ENCODE data around the gene ANKRD53.
"Not testable (repeated sequence)": the region's sequence is repeated elsewhere in the genome, so short reads cannot be mapped to it uniquely, and the experiment has no call there.

ANKRD53 gene

DNA sequence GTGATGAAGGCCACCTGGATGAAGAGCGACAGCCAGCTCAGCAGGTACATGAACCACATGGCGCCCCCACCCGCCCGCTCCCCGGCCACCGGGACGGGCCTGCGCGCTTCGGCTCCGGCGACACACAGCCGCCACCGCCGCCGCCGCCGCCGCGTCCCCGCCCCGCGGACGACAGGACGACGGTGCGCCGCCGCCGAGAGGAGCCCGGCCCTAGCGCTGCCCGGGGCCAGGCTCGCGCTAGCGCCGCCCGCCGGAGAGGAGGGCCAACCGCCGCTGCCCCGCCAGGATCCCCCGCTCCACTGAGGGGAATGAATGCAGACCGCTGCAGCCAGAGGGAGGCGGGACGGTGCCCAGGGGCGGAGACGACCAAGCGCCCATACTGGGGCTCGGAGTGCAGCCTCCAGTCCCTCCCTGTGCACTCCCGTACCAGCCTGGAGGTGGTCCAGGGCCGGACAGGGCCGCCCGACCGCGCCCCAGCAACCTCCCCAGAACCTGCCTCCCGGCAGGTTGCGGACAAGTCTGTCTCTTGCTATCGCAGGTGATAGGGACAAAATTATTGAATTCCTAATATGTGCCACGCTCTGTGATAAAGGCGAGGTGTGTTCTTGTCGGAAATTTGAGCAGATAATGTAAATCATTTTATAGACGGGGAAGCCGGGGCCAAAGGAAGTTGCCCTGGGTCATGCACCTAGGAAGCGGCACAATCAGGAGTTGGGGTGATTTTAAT is 16.4 kb downstream of the ANKRD53 start, which contains the start of gene TEX261:
TEX261 (minus strand) TSS at position 175 of the 727 bp plus-strand sequence; CDS start at position 59, 116 bp downstream.
- no peak for TF ChIP-seq ZNF70 (CRISPR knock-in tag; IDR thresholded peaks at IDR 0.05)
- no peak for TF ChIP-seq ZC3H10 (CRISPR knock-in tag; IDR thresholded peaks at IDR 0.05)
- TF ChIP-seq ZFP30 (CRISPR knock-in tag; IDR thresholded peaks at IDR 0.05): no peak
- no peak for TF ChIP-seq PPARA (CRISPR knock-in tag; IDR thresholded peaks at IDR 0.05; ENCODE audit: borderline replicate concordance)

DNA sequence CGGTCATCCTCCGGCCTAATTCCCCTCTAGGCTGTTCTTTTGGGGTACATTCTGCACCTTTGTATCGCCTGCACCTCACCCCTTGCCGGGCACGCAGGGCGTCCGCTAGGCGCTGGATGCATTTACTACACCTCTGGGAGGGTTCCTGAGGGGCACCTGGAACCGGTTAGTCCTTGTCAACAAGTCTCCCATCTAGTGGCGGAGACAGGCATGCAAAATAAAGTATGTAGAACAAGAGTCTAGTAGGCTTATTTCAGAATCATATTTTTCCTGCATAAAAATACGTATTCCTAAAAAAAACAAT is 16.9 kb downstream of the ANKRD53 start:
- ATAC-seq: peak; percentile 79
- TF ChIP-seq ZC3H10 (CRISPR knock-in tag; IDR thresholded peaks at IDR 0.05) (no peak), TOX (CRISPR knock-in tag; IDR thresholded peaks at IDR 0.05; ENCODE audit: borderline replicate concordance) (no peak), ESRRG (CRISPR knock-in tag; IDR thresholded peaks at IDR 0.05) (no peak), TCF4 (CRISPR knock-in tag; IDR thresholded peaks at IDR 0.05; ENCODE audit: borderline replicate concordance) (no peak), ZNF70 (CRISPR knock-in tag; IDR thresholded peaks at IDR 0.05) (no peak), SNAI2 (CRISPR knock-in tag; IDR thresholded peaks at IDR 0.05) (no peak), ARNTL (CRISPR knock-in tag; IDR thresholded peaks at IDR 0.05; ENCODE audit: borderline replicate concordance, low read depth) (no peak), ZNF565 (CRISPR knock-in tag; conservative IDR thresholded peaks at IDR 0.05; ENCODE audit: low read depth) (no peak), GLIS3 (CRISPR knock-in tag; IDR thresholded peaks at IDR 0.05) (no peak), RARB (CRISPR knock-in tag; IDR thresholded peaks at IDR 0.05) (no peak), PPARA (CRISPR knock-in tag; IDR thresholded peaks at IDR 0.05; ENCODE audit: borderline replicate concordance) (no peak), ZFP3 (CRISPR knock-in tag; IDR thresholded peaks at IDR 0.05) (no peak), OSR1 (CRISPR knock-in tag; IDR thresholded peaks at IDR 0.05) (no peak), ZFP30 (CRISPR knock-in tag; IDR thresholded peaks at IDR 0.05) (no peak)
- TF ChIP-seq, protein P1, sequence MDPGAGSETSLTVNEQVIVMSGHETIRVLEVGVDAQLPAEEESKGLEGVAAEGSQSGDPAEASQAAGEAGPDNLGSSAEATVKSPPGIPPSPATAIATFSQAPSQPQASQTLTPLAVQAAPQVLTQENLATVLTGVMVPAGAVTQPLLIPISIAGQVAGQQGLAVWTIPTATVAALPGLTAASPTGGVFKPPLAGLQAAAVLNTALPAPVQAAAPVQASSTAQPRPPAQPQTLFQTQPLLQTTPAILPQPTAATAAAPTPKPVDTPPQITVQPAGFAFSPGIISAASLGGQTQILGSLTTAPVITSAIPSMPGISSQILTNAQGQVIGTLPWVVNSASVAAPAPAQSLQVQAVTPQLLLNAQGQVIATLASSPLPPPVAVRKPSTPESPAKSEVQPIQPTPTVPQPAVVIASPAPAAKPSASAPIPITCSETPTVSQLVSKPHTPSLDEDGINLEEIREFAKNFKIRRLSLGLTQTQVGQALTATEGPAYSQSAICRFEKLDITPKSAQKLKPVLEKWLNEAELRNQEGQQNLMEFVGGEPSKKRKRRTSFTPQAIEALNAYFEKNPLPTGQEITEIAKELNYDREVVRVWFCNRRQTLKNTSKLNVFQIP (CRISPR knock-in tag; IDR thresholded peaks at IDR 0.05; ENCODE audit: borderline replicate concordance, low read depth): no peak
- TF ChIP-seq, protein P2, sequence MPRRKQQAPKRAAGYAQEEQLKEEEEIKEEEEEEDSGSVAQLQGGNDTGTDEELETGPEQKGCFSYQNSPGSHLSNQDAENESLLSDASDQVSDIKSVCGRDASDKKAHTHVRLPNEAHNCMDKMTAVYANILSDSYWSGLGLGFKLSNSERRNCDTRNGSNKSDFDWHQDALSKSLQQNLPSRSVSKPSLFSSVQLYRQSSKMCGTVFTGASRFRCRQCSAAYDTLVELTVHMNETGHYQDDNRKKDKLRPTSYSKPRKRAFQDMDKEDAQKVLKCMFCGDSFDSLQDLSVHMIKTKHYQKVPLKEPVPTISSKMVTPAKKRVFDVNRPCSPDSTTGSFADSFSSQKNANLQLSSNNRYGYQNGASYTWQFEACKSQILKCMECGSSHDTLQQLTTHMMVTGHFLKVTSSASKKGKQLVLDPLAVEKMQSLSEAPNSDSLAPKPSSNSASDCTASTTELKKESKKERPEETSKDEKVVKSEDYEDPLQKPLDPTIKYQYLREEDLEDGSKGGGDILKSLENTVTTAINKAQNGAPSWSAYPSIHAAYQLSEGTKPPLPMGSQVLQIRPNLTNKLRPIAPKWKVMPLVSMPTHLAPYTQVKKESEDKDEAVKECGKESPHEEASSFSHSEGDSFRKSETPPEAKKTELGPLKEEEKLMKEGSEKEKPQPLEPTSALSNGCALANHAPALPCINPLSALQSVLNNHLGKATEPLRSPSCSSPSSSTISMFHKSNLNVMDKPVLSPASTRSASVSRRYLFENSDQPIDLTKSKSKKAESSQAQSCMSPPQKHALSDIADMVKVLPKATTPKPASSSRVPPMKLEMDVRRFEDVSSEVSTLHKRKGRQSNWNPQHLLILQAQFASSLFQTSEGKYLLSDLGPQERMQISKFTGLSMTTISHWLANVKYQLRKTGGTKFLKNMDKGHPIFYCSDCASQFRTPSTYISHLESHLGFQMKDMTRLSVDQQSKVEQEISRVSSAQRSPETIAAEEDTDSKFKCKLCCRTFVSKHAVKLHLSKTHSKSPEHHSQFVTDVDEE (CRISPR knock-in tag; IDR thresholded peaks at IDR 0.05): no peak
- TF ChIP-seq, protein P3, sequence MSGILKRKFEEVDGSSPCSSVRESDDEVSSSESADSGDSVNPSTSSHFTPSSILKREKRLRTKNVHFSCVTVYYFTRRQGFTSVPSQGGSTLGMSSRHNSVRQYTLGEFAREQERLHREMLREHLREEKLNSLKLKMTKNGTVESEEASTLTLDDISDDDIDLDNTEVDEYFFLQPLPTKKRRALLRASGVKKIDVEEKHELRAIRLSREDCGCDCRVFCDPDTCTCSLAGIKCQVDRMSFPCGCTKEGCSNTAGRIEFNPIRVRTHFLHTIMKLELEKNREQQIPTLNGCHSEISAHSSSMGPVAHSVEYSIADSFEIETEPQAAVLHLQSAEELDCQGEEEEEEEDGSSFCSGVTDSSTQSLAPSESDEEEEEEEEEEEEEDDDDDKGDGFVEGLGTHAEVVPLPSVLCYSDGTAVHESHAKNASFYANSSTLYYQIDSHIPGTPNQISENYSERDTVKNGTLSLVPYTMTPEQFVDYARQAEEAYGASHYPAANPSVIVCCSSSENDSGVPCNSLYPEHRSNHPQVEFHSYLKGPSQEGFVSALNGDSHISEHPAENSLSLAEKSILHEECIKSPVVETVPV (CRISPR knock-in tag; IDR thresholded peaks at IDR 0.05): no peak
- TF ChIP-seq, protein P4, sequence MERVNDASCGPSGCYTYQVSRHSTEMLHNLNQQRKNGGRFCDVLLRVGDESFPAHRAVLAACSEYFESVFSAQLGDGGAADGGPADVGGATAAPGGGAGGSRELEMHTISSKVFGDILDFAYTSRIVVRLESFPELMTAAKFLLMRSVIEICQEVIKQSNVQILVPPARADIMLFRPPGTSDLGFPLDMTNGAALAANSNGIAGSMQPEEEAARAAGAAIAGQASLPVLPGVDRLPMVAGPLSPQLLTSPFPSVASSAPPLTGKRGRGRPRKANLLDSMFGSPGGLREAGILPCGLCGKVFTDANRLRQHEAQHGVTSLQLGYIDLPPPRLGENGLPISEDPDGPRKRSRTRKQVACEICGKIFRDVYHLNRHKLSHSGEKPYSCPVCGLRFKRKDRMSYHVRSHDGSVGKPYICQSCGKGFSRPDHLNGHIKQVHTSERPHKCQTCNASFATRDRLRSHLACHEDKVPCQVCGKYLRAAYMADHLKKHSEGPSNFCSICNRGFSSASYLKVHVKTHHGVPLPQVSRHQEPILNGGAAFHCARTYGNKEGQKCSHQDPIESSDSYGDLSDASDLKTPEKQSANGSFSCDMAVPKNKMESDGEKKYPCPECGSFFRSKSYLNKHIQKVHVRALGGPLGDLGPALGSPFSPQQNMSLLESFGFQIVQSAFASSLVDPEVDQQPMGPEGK (CRISPR knock-in tag; IDR thresholded peaks at IDR 0.05; ENCODE audit: borderline replicate concordance): no peak

More for the DNA sequence above, 16.4 kb downstream of the ANKRD53 start, which contains the start of gene TEX261:
- peak; percentile 99 for ATAC-seq

DNA sequence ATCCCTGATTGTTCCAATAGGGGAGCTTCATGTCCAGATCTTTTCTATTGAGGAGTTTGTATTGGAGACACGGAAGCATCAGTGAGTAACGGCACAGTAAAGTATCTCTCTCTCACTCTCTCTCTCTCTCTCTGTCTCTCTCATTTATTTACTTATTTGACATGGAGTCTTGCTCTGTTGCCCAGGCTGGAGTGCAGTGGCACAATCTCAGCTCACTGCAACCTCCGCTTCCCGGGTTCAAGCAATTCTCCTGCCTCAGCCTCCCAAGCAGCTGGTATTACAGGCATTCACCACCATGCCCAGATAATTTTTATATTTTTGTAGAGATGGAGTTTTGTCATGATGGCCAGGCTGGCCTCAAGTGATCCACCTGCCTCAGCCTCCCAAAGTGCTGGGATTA is 20.5 kb downstream of the ANKRD53 start:
- not testable (repeated sequence) for ATAC-seq

DNA sequence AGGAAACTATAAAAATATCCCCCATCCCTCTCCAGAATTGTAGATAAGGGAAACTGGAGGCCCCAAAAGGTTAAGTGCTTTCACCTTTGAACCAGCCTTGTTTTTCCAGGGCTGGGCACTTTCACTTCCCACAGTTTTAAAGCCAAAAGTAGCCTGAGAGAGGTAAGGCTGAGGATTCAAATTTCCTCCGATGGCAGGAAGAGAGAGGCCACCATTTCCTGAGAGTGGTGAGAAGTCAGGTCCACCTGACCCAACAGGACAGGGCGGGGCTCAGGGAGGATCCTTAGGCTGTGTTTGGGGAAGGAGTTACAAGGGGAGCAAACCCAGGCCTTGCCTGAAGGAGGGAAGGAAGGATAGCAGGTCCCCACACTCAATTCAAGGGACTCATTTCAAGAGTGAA is 20.9 kb downstream of the ANKRD53 start:
- no peak for ATAC-seq
- TF ChIP-seq ESRRG (CRISPR knock-in tag; IDR thresholded peaks at IDR 0.05): no peak
- TF ChIP-seq ZNF565 (CRISPR knock-in tag; conservative IDR thresholded peaks at IDR 0.05; ENCODE audit: low read depth): no peak

DNA sequence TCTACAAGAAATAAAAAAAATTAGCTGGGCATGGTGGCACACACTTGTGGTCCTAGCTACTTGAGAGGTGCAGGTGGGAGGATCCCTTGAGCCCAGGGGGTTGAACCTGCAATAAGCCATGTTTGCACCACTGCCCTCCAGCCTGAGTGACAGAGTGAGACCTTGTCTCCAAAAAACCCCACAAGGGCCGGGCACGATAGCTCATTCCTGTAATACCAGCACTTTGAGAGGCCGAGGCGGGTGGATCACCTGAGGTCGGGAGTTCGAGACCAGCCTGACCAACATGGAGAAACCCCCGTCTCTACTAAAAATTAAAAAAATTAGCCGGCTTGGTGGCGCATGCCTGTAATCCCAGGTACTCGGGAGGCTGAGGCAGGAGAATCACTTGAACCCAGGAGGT is 21.5 kb downstream of the ANKRD53 start:
- ATAC-seq: not testable (repeated sequence)
